GM12873 (cell line): Measurements from ENCODE around the gene MED22.

Experiments
- TF ChIP-seq, protein P1 (sequence below): IDR thresholded peaks from 2 replicates; pipeline ENCODE4 v1.5.1; 2012; ENCODE audit warnings: low read depth, mild to moderate bottlenecking, moderate library complexity, low read length, control low read depth; ENCODE audit not compliant: insufficient read depth; ENCODE audit errors: missing control alignments

Gene MED22

DNA sequence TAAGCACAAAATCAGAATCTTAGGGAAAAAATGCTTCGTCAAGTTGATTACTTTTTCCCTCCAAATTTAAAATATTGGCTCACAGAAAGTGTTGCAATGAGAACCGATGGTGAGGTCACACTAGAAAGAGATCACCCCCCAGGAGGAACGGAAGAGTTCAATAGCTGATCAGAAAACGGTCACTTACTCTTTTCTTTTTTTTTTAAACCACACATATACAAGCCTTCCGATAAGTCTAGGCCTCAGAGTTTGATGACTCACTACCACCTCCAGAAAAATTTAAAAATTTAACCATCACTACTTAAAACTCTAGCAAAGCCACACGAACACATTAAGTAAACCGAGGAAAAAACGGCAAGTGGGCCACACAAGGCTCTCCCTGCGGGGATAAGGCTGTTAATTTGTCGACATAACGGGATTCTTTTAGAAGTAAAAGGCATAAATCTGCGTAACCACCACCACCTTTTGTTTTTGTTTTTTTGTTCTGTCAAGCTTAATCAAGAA, 26.7 kb upstream of the MED22 start:
- TF ChIP-seq, protein P1, sequence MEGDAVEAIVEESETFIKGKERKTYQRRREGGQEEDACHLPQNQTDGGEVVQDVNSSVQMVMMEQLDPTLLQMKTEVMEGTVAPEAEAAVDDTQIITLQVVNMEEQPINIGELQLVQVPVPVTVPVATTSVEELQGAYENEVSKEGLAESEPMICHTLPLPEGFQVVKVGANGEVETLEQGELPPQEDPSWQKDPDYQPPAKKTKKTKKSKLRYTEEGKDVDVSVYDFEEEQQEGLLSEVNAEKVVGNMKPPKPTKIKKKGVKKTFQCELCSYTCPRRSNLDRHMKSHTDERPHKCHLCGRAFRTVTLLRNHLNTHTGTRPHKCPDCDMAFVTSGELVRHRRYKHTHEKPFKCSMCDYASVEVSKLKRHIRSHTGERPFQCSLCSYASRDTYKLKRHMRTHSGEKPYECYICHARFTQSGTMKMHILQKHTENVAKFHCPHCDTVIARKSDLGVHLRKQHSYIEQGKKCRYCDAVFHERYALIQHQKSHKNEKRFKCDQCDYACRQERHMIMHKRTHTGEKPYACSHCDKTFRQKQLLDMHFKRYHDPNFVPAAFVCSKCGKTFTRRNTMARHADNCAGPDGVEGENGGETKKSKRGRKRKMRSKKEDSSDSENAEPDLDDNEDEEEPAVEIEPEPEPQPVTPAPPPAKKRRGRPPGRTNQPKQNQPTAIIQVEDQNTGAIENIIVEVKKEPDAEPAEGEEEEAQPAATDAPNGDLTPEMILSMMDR = no peak

DNA sequence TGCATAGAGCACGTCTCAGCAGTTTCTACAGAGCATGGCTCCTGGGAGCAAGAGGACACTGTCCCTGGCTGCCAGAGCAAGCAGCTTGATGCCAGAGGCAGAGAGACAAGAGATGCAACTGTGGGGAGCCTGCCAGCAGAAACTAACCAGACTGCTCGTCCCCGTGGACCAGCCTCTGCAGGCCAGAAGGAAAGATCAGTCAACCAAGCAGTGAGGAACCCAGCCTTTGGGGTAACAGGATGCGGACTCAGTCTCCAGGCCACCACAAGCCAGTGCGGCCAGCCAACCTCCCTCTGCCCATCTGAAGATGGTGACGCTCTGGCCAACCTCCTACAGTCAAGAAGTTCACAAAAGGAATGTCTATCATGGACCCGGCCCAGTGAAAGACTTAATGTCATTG, 24.2 kb upstream of the MED22 start:
- TF ChIP-seq, protein P1 = no peak

DNA sequence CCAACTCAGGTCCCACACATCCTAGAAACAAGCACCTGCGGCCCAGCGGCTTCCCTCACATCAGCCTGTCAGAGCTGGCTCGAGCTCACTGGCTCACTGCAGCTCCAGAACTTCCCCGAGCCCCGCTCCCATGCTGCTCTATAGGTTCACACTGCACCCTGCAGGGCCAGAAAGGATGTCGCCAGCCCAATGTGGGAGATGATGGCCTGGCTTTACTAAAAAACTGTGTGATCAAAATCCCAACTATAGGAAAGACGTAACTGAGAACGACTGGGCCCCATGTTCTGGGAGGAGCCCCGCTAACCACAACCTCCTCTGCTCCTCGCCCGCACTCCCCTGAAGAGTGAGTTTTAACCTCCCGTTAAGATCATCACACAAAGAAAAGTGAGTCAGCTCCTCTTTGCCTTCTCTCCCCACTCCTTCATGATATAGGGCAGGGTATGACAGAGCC, 23.4 kb upstream of the MED22 start:
- TF ChIP-seq, protein P1 = no peak

DNA sequence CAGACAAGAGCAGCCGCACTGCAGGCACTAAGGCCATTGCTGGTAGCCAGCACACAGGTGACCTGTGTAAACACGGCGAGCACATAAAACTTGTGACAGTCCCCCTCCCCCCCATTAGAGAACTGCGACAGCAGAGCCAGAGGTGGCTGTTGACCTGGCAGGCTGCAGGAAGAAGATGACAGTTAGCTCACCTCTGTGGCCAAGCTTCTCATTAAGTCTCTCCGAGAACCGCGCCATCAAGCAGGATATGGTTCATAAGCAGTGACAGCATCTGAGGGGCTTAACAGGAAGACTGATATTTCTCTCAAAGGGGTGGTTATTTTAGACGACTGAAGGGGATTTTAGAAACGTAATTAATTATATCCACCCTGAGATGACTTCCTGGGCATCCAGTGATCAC, 22.8 kb upstream of the MED22 start:
- TF ChIP-seq, protein P1 = no peak

DNA sequence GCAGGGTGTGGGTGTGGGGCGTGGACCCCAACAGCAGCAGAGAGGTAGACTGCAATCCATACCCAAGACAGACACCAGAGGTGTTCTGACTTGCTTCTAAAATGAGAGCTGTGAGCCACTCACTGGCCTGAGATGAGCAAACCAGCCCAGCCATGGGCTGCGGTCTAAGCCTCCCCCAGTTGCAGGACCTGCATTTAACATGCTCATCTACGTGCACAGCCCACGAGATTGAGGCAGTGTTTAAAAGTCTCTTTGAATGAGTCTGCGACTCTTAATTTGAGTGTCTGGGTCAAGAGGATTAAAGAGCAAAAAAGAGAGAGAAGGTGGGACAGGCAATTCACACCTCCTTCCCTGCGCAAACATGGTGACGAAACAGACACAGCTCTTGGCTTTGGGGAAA, 22.0 kb upstream of the MED22 start:
- TF ChIP-seq, protein P1 = no peak

DNA sequence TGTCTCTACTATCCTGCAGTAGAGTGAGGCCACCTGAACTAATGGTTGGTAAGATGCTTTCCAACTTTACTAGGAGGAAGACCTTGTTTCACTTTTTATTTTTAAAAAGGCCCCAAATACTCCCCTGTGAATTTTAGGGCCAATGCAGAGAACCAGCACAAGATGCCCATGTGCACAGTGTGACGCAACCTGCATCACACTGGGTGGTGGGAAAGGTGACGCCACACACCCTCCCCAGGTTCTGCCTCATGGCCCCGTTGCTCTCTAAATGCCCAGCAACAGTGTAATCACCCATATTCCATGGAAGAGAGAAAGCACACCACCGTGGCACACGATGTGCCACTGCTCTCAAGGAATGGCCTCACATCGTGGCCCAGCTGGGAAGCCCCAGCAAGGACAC, 21.5 kb upstream of the MED22 start:
- TF ChIP-seq, protein P1 = no peak

DNA sequence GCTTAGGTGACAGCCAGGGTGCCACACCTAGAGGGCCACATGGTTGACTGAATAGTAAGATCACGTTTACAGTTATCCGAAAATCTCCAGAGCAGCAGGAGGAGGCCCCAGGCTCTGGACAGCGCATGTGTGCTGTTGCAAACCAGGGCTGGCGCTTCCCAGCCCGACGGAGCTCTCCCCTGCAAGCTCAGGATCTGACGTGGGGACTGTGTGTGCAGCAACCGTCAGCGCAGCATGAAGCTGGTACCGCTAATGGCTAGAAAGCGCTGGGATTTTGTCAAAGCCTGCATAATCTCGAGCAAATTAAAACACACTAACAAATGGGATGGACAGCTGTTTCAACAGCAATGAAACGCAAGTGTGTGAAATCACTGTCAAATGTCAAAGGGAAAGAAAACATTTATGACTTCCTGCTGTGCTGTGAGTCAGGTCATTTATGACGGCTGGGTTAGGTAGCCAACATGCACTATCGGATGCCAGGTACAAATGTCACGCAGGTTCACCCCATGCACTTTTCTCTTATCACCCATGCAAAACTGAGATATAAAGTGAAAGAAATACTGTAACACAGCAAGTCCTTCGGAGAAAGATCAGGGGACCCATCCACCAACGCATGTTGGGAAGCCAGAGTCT, 20.4 kb upstream of the MED22 start:
- TF ChIP-seq, protein P1 = no peak
